ENCODE results near the gene SCAMP1.

Gene SCAMP1

GRCh38 chr5:78345485-78345884, 14.9 kb upstream of the SCAMP1 start (continued):
- TF ChIP-seq ZNF518A (tag by site-specific recombination; conservative IDR thresholded peaks at IDR 0.05; ENCODE audit: low read depth) (peak; percentile 26; the same call in 1 of the 2 replicates), PBX3 (CRISPR knock-in tag; IDR thresholded peaks at IDR 0.05) (no peak), ZBTB48 (tag by site-specific recombination; IDR thresholded peaks at IDR 0.05) (0 out of 2 replicates have a peak, but pooled peaks have one; percentile 15), TSHZ1 (tag by site-specific recombination; IDR thresholded peaks at IDR 0.05; ENCODE audit: borderline replicate concordance) (no peak), WT1 (tag by site-specific recombination; IDR thresholded peaks at IDR 0.05) (no peak), KLF16 (tag by site-specific recombination; IDR thresholded peaks at IDR 0.05) (no peak), BCL6B (tag by site-specific recombination; IDR thresholded peaks at IDR 0.05) (peak; percentile 11; the same call in 1 of the 2 replicates), SP2 (tag by site-specific recombination; IDR thresholded peaks at IDR 0.05) (no peak), ZXDB (tag by site-specific recombination; IDR thresholded peaks at IDR 0.05) (no peak), ZNF843 (tag by site-specific recombination; IDR thresholded peaks at IDR 0.05) (no peak), RBAK (tag by site-specific recombination; IDR thresholded peaks at IDR 0.05) (no peak), ZNF391 (tag by site-specific recombination; IDR thresholded peaks at IDR 0.05; ENCODE audit: borderline replicate concordance, low read depth) (no peak), ZSCAN4 (tag by site-specific recombination; IDR thresholded peaks at IDR 0.05) (no peak), KLF9 (tag by site-specific recombination; IDR thresholded peaks at IDR 0.05; ENCODE audit: low read depth) (no peak), ZNF585B (tag by site-specific recombination; IDR thresholded peaks at IDR 0.05) (no peak), ZNF48 (tag by site-specific recombination; IDR thresholded peaks at IDR 0.05) (no peak)
